ENCODE results near the gene ERCC1. TPM values are rescaled to one million over a fixed set of nuclear protein-coding genes. Genes with fewer than 3 reads are reported as not detected.

ERCC1 gene
- 167 and 201 TPM in 2 replicates for total RNA-seq (2012; rRNA removed)

DNA sequence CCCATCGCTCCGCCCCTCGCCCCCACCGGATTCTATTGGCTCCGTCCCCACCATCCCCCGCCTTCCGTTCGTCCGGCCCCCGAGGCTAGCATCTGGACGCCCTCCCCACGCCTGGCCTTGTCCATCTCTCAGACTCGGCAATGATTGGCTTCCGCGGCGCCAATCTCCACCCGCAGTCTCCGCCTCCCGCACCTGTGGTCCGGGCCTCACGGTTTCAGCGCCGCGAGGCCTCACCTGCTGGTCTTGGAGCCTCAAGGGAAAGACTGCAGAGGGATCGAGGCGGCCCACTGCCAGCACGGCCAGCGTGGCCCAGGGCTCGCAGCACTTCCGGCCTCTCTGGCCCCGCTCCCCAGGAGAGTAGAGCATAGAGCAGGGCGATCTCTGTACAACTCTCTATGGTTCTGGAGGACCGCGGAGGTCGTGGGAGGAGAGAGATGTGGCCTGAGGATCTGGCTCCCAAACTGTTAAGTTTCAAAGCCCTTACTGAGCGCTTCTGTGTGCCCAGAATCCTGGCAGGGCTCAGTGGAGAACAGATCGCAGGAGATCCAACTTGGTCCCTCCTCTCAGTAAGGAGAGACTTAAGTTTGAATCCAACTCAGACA, at the start of gene ERCC1:
Gene ERCC1, minus strand, starts transcription at position 329 of the 602 bp plus-strand sequence. CDS start 543 bp downstream, outside the sequence.
- H3K9ac ChIP-seq (ENCODE audit: low read depth, low read length), result peak within 1 kb of the TSS; percentile 90
- peak within 1 kb of the TSS; percentile 87 for H3K4me2 ChIP-seq (ENCODE audit: low read length)
- peak within 1 kb of the TSS; percentile 82 for H3K4me3 ChIP-seq (ENCODE audit: low read length)
- H3K4me1 ChIP-seq (ENCODE audit: control insufficient read depth, insufficient read depth, low read length), result peaks cover 49% of the 10 kb centered on the region
- peaks cover 27% of the 10 kb centered on the region for H3K36me3 ChIP-seq (ENCODE audit: insufficient read depth, low read length)
- H3K9me3 ChIP-seq (replicated peaks; ENCODE audit: low read length), result no peaks in the 10 kb centered on the region
- no peaks in the 10 kb centered on the region for H3K27me3 ChIP-seq (ENCODE audit: control insufficient read depth, insufficient read depth, low read length)

DNA sequence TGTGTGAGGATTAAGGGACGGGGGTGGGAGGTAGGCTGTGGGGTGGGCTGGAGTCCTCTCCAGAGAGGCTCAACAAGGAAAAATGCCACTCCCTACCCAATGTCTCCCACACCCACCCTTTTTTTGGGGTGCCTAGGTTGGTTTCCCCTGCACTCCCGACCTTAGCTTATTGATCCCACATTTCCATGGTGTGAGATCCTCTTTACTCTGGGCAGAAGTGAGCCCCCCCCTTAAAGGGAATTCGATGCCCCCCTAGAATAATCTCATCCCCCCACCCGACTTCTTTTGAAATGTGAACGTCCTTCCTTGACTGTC, 49.6 kb upstream of the ERCC1 start:
- Histone ChIP-seq H3K9ac (ENCODE audit: low read depth, low read length) (no peak overlapping the region), H3K36me3 (ENCODE audit: insufficient read depth, low read length) (no peaks in the 10 kb centered on the region), H3K4me3 (ENCODE audit: low read length) (no peak overlapping the region), H3K27me3 (ENCODE audit: control insufficient read depth, insufficient read depth, low read length) (no peaks in the 10 kb centered on the region), H3K9me3 (replicated peaks; ENCODE audit: low read length) (no peaks in the 10 kb centered on the region), H3K4me1 (ENCODE audit: control insufficient read depth, insufficient read depth, low read length) (peaks cover 28% of the 10 kb centered on the region), H3K4me2 (ENCODE audit: low read length) (no peak overlapping the region)

DNA sequence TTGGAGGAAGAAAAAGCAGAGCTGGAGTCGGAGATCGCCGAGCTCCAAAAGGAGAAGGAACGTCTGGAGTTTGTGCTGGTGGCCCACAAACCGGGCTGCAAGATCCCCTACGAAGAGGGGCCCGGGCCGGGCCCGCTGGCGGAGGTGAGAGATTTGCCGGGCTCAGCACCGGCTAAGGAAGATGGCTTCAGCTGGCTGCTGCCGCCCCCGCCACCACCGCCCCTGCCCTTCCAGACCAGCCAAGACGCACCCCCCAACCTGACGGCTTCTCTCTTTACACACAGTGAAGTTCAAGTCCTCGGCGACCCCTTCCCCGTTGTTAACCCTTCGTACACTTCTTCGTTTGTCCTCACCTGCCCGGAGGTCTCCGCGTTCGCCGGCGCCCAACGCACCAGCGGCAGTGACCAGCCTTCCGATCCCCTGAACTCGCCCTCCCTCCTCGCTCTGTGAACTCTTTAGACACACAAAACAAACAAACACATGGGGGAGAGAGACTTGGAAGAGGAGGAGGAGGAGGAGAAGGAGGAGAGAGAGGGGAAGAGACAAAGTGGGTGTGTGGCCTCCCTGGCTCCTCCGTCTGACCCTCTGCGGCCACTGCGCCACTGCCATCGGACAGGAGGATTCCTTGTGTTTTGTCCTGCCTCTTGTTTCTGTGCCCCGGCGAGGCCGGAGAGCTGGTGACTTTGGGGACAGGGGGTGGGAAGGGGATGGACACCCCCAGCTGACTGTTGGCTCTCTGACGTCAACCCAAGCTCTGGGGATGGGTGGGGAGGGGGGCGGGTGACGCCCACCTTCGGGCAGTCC, 49.0 kb upstream of the ERCC1 start:
- no peak overlapping the region for H3K9ac ChIP-seq (ENCODE audit: low read depth, low read length)
- no peak overlapping the region for H3K4me3 ChIP-seq (ENCODE audit: low read length)
- no peaks in the 10 kb centered on the region for H3K36me3 ChIP-seq (ENCODE audit: insufficient read depth, low read length)
- no peak overlapping the region for H3K4me2 ChIP-seq (ENCODE audit: low read length)
- H3K27me3 ChIP-seq (ENCODE audit: control insufficient read depth, insufficient read depth, low read length), result no peaks in the 10 kb centered on the region
- H3K4me1 ChIP-seq (ENCODE audit: control insufficient read depth, insufficient read depth, low read length), result peaks cover 27% of the 10 kb centered on the region
- no peaks in the 10 kb centered on the region for H3K9me3 ChIP-seq (replicated peaks; ENCODE audit: low read length)

DNA sequence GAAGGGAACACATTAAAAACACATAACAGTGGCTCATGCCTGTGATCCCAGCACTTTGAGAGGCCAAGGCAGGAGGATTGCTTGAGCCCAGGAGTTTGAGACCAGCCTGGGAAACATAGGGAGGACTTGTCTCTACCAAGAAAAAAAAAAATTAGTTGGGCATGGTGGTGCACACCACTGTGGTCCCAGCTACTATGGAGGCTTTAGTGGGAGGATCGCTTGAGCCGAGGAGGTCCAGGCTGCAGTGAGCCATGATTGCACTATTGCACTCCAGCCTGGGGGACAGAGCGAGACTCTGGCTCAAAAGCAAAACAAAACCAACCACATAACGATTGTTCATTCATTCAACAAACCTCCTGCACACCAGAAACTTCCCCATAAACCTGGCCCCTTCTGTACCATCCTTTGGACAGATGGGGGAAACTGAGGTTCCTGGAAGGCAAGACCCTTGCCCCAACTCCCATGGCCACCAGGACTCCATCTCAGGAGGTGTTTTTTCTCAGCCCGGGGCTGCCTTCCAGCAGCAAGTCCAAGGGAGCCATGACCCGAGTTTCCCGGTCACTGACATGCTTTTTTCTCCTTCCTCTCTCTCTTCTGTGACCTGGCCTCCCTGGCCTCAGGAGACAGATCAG, 48.3 kb upstream of the ERCC1 start:
- Histone ChIP-seq H3K36me3 (ENCODE audit: insufficient read depth, low read length) (no peaks in the 10 kb centered on the region), H3K9ac (ENCODE audit: low read depth, low read length) (no peak overlapping the region), H3K27me3 (ENCODE audit: control insufficient read depth, insufficient read depth, low read length) (no peaks in the 10 kb centered on the region), H3K4me3 (ENCODE audit: low read length) (no peak overlapping the region), H3K9me3 (replicated peaks; ENCODE audit: low read length) (no peaks in the 10 kb centered on the region), H3K4me2 (ENCODE audit: low read length) (no peak overlapping the region), H3K4me1 (ENCODE audit: control insufficient read depth, insufficient read depth, low read length) (peaks cover 25% of the 10 kb centered on the region)

DNA sequence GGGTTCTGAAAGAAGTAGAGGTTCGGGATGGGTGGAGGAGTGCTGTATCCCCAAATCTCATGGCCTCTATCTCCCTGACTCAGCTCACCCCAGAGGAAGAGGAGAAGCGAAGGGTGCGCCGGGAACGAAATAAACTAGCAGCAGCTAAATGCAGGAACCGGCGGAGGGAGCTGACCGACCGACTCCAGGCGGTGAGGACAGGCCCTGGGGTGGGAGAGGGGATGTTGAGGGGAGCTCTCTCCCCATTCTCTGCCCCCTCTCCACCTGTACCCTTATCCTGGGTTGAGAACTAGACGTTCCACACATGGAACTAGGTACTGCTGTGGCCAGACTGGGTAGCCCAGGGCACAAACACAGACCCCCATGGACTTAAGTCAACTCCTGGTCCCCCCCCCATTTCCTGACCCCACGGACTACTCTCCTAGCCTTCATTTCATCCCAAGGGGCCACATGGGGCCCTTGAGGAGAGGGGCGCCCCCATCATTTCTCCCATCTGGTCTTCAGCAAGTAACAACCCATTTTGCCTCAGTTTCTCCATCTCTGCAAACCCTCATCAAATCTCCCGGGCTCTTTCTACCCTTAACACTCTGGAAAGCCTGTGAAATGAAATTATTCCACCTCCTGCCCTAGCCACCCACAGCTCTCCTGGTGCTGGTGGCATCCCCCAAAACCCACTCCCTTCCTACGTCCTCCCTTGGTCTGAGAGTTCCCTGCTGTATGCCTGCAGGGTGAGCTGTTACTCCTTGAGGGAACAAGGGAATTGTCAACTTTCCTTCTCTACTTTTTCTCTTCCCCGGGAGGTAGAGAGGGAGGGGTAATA, 47.6 kb upstream of the ERCC1 start:
- H3K4me3 ChIP-seq (ENCODE audit: low read length), result no peak overlapping the region
- peaks cover 27% of the 10 kb centered on the region for H3K4me1 ChIP-seq (ENCODE audit: control insufficient read depth, insufficient read depth, low read length)
- H3K27me3 ChIP-seq (ENCODE audit: control insufficient read depth, insufficient read depth, low read length), result no peaks in the 10 kb centered on the region
- no peak overlapping the region for H3K4me2 ChIP-seq (ENCODE audit: low read length)
- H3K9ac ChIP-seq (ENCODE audit: low read depth, low read length), result no peak overlapping the region
- no peaks in the 10 kb centered on the region for H3K36me3 ChIP-seq (ENCODE audit: insufficient read depth, low read length)
- no peaks in the 10 kb centered on the region for H3K9me3 ChIP-seq (replicated peaks; ENCODE audit: low read length)

DNA sequence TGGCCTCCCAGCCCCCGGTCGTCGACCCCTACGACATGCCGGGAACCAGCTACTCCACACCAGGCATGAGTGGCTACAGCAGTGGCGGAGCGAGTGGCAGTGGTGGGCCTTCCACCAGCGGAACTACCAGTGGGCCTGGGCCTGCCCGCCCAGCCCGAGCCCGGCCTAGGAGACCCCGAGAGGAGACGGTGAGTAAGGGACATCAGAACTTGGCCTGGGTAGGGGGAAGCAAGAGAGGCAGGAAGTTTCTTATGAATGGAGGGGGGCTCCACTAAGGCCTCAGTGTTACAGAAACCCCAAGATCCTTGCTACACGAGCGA, 47.0 kb upstream of the ERCC1 start:
- Histone ChIP-seq H3K4me3 (ENCODE audit: low read length) (no peak overlapping the region), H3K4me1 (ENCODE audit: control insufficient read depth, insufficient read depth, low read length) (peaks cover 27% of the 10 kb centered on the region), H3K27me3 (ENCODE audit: control insufficient read depth, insufficient read depth, low read length) (no peaks in the 10 kb centered on the region), H3K36me3 (ENCODE audit: insufficient read depth, low read length) (no peaks in the 10 kb centered on the region), H3K4me2 (ENCODE audit: low read length) (peak overlapping the region; percentile 98), H3K9ac (ENCODE audit: low read depth, low read length) (no peak overlapping the region), H3K9me3 (replicated peaks; ENCODE audit: low read length) (no peaks in the 10 kb centered on the region)

DNA sequence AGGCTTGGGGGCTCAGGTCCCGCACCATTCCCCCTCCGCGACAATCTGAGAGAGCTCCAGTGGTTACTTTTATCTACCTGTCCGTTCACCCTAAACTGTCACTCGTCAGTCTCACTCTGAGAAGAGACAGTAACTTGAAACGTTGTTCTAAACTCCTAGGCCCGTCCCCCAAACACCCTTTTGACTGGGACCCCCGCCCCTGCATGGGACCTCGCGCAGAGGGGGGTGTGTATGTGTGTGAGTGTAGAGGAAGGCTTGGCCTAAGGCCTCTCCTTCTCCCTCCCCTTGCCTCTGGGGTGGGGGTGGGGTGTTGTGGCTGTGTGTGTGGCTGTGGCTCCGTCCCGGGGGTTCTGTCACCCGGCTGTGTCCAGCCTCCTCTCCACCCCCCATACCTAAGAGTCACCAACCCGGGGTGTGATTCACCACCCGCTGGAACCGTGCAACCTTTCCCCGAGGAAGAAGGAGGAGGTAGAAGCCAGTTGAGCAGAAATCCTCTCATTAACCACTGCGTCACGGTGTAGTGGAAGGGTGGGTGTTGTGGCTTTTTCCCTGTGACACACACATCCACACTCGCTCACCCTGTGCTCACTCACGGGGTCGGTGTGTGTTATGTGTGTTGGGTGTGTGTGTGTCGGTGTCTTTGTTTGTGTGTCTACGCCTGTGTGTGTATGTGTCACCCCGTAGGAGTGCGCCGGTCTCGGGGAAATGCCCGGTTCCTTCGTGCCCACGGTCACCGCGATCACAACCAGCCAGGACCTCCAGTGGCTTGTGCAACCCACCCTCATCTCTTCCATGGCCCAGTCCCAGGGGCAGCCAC, 46.4 kb upstream of the ERCC1 start:
- H3K4me2 ChIP-seq (ENCODE audit: low read length), result peak overlapping the region; percentile 98
- peak overlapping the region; percentile 90 for H3K9ac ChIP-seq (ENCODE audit: low read depth, low read length)
- H3K27me3 ChIP-seq (ENCODE audit: control insufficient read depth, insufficient read depth, low read length), result no peaks in the 10 kb centered on the region
- peak overlapping the region; percentile 90 for H3K4me3 ChIP-seq (ENCODE audit: low read length)
- no peaks in the 10 kb centered on the region for H3K36me3 ChIP-seq (ENCODE audit: insufficient read depth, low read length)
- peaks cover 26% of the 10 kb centered on the region for H3K4me1 ChIP-seq (ENCODE audit: control insufficient read depth, insufficient read depth, low read length)
- no peaks in the 10 kb centered on the region for H3K9me3 ChIP-seq (replicated peaks; ENCODE audit: low read length)

DNA sequence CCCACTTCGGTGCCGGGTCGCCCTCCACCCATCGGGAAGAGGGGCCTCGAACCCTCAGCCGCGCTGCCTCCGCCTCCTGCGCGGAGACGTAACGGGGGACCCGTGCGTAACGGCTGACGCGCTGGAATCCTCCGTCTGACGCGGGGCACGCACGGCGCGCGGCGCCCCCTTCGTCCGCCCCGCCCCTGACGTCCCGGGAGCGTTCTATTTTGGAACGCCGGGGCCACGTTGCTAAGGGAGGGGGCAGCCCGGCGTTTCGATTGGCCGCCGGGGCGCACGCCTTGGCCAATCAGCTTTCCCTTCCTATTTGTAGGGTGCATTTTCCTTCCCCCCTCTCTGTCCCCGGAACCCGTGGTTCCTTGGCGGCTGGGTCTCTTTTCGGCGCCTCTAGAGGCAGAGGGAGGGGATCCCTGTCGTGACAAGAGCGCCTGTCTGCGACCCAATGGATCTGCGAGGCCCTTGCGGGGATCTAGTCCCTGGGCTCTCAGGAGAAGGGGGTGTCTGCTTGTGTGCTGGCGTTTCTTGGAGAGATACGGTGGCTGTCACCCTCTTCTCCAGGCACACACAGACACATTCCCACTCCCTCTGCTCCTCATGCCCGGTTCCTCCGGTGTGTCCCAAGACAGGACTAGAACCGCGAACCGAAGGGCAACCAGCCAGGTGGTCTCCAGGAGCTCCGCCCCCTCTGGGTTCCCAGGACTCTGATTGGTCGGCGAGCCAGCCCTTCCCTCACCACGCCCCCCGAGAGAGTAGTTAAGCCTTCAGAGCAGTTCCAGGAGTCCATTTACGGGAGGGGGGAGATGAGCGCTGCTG, 45.6 kb upstream of the ERCC1 start:
- peaks cover 19% of the 10 kb centered on the region for H3K4me1 ChIP-seq (ENCODE audit: control insufficient read depth, insufficient read depth, low read length)
- no peaks in the 10 kb centered on the region for H3K27me3 ChIP-seq (ENCODE audit: control insufficient read depth, insufficient read depth, low read length)
- H3K9ac ChIP-seq (ENCODE audit: low read depth, low read length), result peak overlapping the region; percentile 90

DNA sequence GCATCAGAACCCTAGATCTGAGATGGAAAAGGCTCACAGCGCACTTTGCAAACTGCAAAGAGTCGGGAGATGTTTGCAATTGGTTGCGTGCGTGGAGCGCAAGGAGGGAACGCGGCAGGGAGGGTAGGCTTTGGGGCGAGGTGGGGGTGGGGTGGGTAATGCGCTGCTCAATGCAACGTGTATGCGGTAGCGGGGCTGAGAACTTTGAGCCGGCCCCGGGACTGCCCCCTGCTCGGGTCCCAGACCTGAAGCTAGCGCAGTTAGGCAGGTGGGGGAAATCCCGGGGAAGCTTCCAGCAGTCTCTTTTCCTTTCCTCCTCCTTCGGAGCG, 45.0 kb upstream of the ERCC1 start:
- Histone ChIP-seq H3K36me3 (ENCODE audit: insufficient read depth, low read length) (no peaks in the 10 kb centered on the region), H3K9ac (ENCODE audit: low read depth, low read length) (peak overlapping the region; percentile 90), H3K4me1 (ENCODE audit: control insufficient read depth, insufficient read depth, low read length) (peaks cover 19% of the 10 kb centered on the region)

More for the DNA sequence above, 45.6 kb upstream of the ERCC1 start:
- Histone ChIP-seq H3K4me2 (ENCODE audit: low read length) (peak overlapping the region; percentile 98), H3K4me3 (ENCODE audit: low read length) (peak overlapping the region; percentile 90), H3K9me3 (replicated peaks; ENCODE audit: low read length) (no peaks in the 10 kb centered on the region), H3K36me3 (ENCODE audit: insufficient read depth, low read length) (no peaks in the 10 kb centered on the region)

DNA sequence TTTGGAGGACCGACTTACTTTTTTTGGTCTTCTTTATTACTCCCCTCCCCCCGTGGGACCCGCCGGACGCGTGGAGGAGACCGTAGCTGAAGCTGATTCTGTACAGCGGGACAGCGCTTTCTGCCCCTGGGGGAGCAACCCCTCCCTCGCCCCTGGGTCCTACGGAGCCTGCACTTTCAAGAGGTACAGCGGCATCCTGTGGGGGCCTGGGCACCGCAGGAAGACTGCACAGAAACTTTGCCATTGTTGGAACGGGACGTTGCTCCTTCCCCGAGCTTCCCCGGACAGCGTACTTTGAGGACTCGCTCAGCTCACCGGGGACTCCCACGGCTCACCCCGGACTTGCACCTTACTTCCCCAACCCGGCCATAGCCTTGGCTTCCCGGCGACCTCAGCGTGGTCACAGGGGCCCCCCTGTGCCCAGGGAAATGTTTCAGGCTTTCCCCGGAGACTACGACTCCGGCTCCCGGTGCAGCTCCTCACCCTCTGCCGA, 44.5 kb upstream of the ERCC1 start:
- Histone ChIP-seq H3K4me1 (ENCODE audit: control insufficient read depth, insufficient read depth, low read length) (peaks cover 19% of the 10 kb centered on the region), H3K4me2 (ENCODE audit: low read length) (peak overlapping the region; percentile 98), H3K36me3 (ENCODE audit: insufficient read depth, low read length) (no peaks in the 10 kb centered on the region), H3K9ac (ENCODE audit: low read depth, low read length) (peak overlapping the region; percentile 90), H3K4me3 (ENCODE audit: low read length) (peak overlapping the region; percentile 90), H3K27me3 (ENCODE audit: control insufficient read depth, insufficient read depth, low read length) (no peaks in the 10 kb centered on the region), H3K9me3 (replicated peaks; ENCODE audit: low read length) (no peaks in the 10 kb centered on the region)

More for the DNA sequence above, 45.0 kb upstream of the ERCC1 start:
- H3K9me3 ChIP-seq (replicated peaks; ENCODE audit: low read length), result no peaks in the 10 kb centered on the region
- no peaks in the 10 kb centered on the region for H3K27me3 ChIP-seq (ENCODE audit: control insufficient read depth, insufficient read depth, low read length)
- H3K4me3 ChIP-seq (ENCODE audit: low read length), result peak overlapping the region; percentile 90
- peak overlapping the region; percentile 98 for H3K4me2 ChIP-seq (ENCODE audit: low read length)
